WTC11 (cell line): ENCODE measurements around the gene SERPINB4. TPM values are rescaled to one million over a fixed set of nuclear protein-coding genes. Genes with fewer than 3 reads are reported as not detected.

ENCODE experiments used
- ATAC-seq: fragments of 200-7000 bp; cut with Tn5 transposase; 2 replicates; pipeline ENCODE4 v1.10.0; 2021; ENCODE audit warnings: mild to moderate bottlenecking, moderate library complexity
- CTCF ChIA-PET: fragments of 300-600 bp; sonication (Branson Sonifier 250); formaldehyde crosslinking; loops from one replicate; lab custom pipeline; 2021; ENCODE audit warnings: antibody characterized with exemption; lab: Charles Lee
- POLR2A ChIA-PET: fragments of 350-600 bp; sonication (Branson Sonifier 250); formaldehyde crosslinking; loops from one replicate; lab custom pipeline; 2021; ENCODE audit warnings: antibody characterized with exemption; lab: Charles Lee
- DNase-seq: peaks from one replicate; pipeline ENCODE4 v3.0.0; 2021; ENCODE audit warnings: low spot score
- H3K27ac Mint-ChIP-seq: 2 replicates; pipeline ENCODE4 v1.8.0; 2021; ENCODE audit warnings: mixed read lengths
- H3K27me3 Mint-ChIP-seq: 2 replicates; pipeline ENCODE4 v1.8.0; 2021; ENCODE audit warnings: low read depth, mild to moderate bottlenecking, moderate library complexity, mixed read lengths
- H3K36me3 Mint-ChIP-seq: 2 replicates; pipeline ENCODE4 v1.8.0; 2021; ENCODE audit warnings: mixed read lengths
- H3K4me1 Mint-ChIP-seq: 2 replicates; pipeline ENCODE4 v1.8.0; 2022; ENCODE audit warnings: mixed read lengths
- H3K4me3 Mint-ChIP-seq: 2 replicates; pipeline ENCODE4 v1.8.0; 2021; ENCODE audit warnings: mild to moderate bottlenecking, moderate library complexity, mixed read lengths
- H3K9me3 Mint-ChIP-seq: 2 replicates; pipeline ENCODE4 v1.8.0; 2021; ENCODE audit warnings: mixed read lengths
- ATF1 ChIP-seq: sonication (generic); formaldehyde crosslinking; IDR thresholded peaks from 2 replicates; pipeline ENCODE4 v1.8.1; 2023; ENCODE audit warnings: mild to moderate bottlenecking, moderate library complexity, missing genetic modification reagents
- CREM ChIP-seq: sonication (generic); formaldehyde crosslinking; IDR thresholded peaks from 2 replicates; pipeline ENCODE4 v1.8.1; 2022; ENCODE audit warnings: mild to moderate bottlenecking, missing genetic modification reagents, moderate library complexity
- E2F5 ChIP-seq: sonication (generic); formaldehyde crosslinking; IDR thresholded peaks from 2 replicates; pipeline ENCODE4 v1.8.1; 2022; ENCODE audit warnings: mild to moderate bottlenecking, moderate library complexity, missing genetic modification reagents
- ELF4 ChIP-seq: sonication (generic); formaldehyde crosslinking; IDR thresholded peaks from 2 replicates; pipeline ENCODE4 v1.8.1; 2022; ENCODE audit warnings: low read depth, mild to moderate bottlenecking, moderate library complexity, missing genetic modification reagents
- GRHL2 ChIP-seq: fragments of 250-450 bp; sonication (Bioruptor Pico); IDR thresholded peaks from 2 replicates; pipeline ENCODE4 v1.8.0; 2022; ENCODE audit warnings: mild to moderate bottlenecking, moderate library complexity; ENCODE audit not compliant: insufficient replicate concordance, severe bottlenecking
- IRF1 ChIP-seq: sonication (generic); formaldehyde crosslinking; IDR thresholded peaks from 2 replicates; pipeline ENCODE4 v1.8.0; 2023; ENCODE audit warnings: missing genetic modification reagents
- IRF2 ChIP-seq: sonication (generic); formaldehyde crosslinking; IDR thresholded peaks from 2 replicates; pipeline ENCODE4 v1.8.0; 2022; ENCODE audit warnings: low read depth, missing genetic modification reagents, borderline replicate concordance
- KAT7 ChIP-seq: sonication (generic); formaldehyde crosslinking; IDR thresholded peaks from 2 replicates; pipeline ENCODE4 v1.8.1; 2023; ENCODE audit warnings: missing genetic modification reagents, mild to moderate bottlenecking, borderline replicate concordance
- MYBL2 ChIP-seq: sonication (generic); formaldehyde crosslinking; IDR thresholded peaks from 2 replicates; pipeline ENCODE4 v1.8.1; 2023; ENCODE audit warnings: mild to moderate bottlenecking, moderate library complexity, missing genetic modification reagents
- NFYB ChIP-seq: sonication (generic); formaldehyde crosslinking; conservative IDR thresholded peaks from 2 replicates; pipeline ENCODE4 v1.8.0; 2022; ENCODE audit warnings: low read depth, missing genetic modification reagents
- RELA ChIP-seq: sonication (generic); formaldehyde crosslinking; IDR thresholded peaks from 2 replicates; pipeline ENCODE4 v1.8.1; 2022; ENCODE audit warnings: missing genetic modification reagents, mild to moderate bottlenecking, borderline replicate concordance
- SMAD4 ChIP-seq: sonication (generic); formaldehyde crosslinking; IDR thresholded peaks from 2 replicates; pipeline ENCODE4 v1.8.0; 2022; ENCODE audit warnings: mild to moderate bottlenecking, missing genetic modification reagents
- SOX15 ChIP-seq: fragments of 250-450 bp; sonication (Bioruptor Pico); IDR thresholded peaks from 2 replicates; pipeline ENCODE4 v1.9.0; 2021; ENCODE audit warnings: mild to moderate bottlenecking
- SP1 ChIP-seq: sonication (generic); formaldehyde crosslinking; conservative IDR thresholded peaks from 2 replicates; pipeline ENCODE4 v1.8.1; 2022; ENCODE audit warnings: missing genetic modification reagents
- TCF7 ChIP-seq: sonication (generic); formaldehyde crosslinking; IDR thresholded peaks from 2 replicates; pipeline ENCODE4 v1.8.0; 2022; ENCODE audit warnings: mild to moderate bottlenecking, low read depth, missing genetic modification reagents, moderate library complexity
- TEAD4 ChIP-seq: sonication (generic); formaldehyde crosslinking; IDR thresholded peaks from 2 replicates; pipeline ENCODE4 v1.8.0; 2022; ENCODE audit warnings: mild to moderate bottlenecking, missing genetic modification reagents
- ZNF121 ChIP-seq: sonication (generic); formaldehyde crosslinking; IDR thresholded peaks from 2 replicates; pipeline ENCODE4 v1.8.0; 2023; ENCODE audit warnings: missing genetic modification reagents
- ZNF396 ChIP-seq: fragments of 250-450 bp; sonication (Bioruptor Pico); IDR thresholded peaks from 2 replicates; pipeline ENCODE4 v1.8.0; 2021; ENCODE audit warnings: mild to moderate bottlenecking, moderate library complexity, borderline replicate concordance
- ZNF671 ChIP-seq: fragments of 250-450 bp; sonication (Bioruptor Pico); IDR thresholded peaks from 2 replicates; pipeline ENCODE4 v1.8.0; 2021; ENCODE audit warnings: mild to moderate bottlenecking
- total RNA-seq: library from RNA; stranded (reverse); gene quantifications from 3 replicates; pipeline ENCODE4 v1.2.3, GENCODE V29; 2021
- TF ChIP-seq, protein P1 (sequence below): sonication (generic); formaldehyde crosslinking; IDR thresholded peaks from 2 replicates; pipeline ENCODE4 v1.8.1; 2023; ENCODE audit warnings: mild to moderate bottlenecking, missing genetic modification reagents, borderline replicate concordance
- TF ChIP-seq, protein P2 (sequence below): sonication (generic); formaldehyde crosslinking; IDR thresholded peaks from 2 replicates; pipeline ENCODE4 v1.8.0; 2022; ENCODE audit warnings: missing genetic modification reagents
- TF ChIP-seq, protein P3 (sequence below): sonication (generic); formaldehyde crosslinking; IDR thresholded peaks from 2 replicates; pipeline ENCODE4 v1.8.1; 2023; ENCODE audit warnings: mild to moderate bottlenecking, missing genetic modification reagents, moderate library complexity

Gene SERPINB4
- total RNA-seq, 1 experiment from 2014 or later, result 1.3 TPM

DNA sequence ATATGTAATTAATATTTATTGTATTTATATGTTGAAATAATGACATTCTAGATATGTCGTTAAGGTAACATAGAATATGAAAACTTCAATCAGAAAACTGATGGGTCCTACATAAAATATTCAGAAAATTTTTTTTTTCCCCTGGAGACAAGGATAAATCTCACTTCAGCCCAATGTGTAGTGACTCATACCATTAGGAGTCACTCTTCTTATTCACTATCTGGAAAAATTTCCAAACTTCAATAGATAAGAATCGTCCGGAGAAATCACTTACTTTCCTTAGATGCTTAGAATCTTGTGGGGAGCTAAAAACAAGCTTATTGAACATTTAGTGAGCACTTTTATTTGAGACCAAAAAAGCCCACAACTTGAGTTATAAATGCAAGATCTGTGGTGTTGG is 52.3 kb downstream of the SERPINB4 start (continued):
- TF ChIP-seq, protein P1, sequence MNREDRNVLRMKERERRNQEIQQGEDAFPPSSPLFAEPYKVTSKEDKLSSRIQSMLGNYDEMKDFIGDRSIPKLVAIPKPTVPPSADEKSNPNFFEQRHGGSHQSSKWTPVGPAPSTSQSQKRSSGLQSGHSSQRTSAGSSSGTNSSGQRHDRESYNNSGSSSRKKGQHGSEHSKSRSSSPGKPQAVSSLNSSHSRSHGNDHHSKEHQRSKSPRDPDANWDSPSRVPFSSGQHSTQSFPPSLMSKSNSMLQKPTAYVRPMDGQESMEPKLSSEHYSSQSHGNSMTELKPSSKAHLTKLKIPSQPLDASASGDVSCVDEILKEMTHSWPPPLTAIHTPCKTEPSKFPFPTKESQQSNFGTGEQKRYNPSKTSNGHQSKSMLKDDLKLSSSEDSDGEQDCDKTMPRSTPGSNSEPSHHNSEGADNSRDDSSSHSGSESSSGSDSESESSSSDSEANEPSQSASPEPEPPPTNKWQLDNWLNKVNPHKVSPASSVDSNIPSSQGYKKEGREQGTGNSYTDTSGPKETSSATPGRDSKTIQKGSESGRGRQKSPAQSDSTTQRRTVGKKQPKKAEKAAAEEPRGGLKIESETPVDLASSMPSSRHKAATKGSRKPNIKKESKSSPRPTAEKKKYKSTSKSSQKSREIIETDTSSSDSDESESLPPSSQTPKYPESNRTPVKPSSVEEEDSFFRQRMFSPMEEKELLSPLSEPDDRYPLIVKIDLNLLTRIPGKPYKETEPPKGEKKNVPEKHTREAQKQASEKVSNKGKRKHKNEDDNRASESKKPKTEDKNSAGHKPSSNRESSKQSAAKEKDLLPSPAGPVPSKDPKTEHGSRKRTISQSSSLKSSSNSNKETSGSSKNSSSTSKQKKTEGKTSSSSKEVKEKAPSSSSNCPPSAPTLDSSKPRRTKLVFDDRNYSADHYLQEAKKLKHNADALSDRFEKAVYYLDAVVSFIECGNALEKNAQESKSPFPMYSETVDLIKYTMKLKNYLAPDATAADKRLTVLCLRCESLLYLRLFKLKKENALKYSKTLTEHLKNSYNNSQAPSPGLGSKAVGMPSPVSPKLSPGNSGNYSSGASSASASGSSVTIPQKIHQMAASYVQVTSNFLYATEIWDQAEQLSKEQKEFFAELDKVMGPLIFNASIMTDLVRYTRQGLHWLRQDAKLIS (CRISPR knock-in tag), result no peak
- TF ChIP-seq IRF1 (CRISPR knock-in tag) (no peak), SP1 (CRISPR knock-in tag) (no peak)

DNA sequence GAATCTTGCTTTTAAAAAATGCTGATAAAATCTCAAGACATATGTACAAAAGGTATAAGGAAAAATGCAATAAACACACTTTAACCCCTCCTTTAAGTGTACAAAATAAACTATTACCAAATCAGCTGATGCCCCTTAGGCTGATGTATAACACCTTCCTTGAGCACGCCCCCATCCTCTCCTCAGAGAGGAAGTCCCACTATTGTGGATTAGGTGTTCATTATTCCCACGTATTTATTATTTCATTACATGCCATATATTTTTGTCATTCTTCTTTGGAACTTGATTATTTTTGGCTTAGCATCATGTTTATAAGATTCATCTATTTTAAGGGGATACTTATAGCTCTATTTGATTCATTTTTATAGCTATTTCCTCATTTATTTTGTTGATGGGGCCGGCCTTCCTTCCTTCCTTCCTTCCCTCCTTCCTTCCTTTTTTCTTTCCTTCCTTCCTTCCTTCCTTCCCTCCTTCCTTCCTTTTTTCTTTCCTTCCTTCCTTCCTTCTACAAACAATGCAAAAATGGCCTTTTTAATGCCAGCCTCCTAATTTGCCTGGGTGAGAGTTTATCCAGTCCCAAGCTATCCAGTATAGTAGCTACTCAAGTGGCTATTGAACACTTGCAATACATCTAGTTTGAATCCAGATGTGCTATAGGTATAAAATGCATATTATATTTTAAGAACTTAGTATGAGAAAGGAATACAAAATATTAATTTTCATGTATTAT is 52.9 kb downstream of the SERPINB4 start:
- Mint-ChIP-seq H3K9me3 (no peaks in the 10 kb centered on the region), H3K27me3 (no peaks in the 10 kb centered on the region), H3K4me1 (peaks cover 4% of the 10 kb centered on the region), H3K4me3 (no peak overlapping the region), H3K27ac (no peak overlapping the region), H3K36me3 (no peaks in the 10 kb centered on the region)
- TF ChIP-seq, protein P2, sequence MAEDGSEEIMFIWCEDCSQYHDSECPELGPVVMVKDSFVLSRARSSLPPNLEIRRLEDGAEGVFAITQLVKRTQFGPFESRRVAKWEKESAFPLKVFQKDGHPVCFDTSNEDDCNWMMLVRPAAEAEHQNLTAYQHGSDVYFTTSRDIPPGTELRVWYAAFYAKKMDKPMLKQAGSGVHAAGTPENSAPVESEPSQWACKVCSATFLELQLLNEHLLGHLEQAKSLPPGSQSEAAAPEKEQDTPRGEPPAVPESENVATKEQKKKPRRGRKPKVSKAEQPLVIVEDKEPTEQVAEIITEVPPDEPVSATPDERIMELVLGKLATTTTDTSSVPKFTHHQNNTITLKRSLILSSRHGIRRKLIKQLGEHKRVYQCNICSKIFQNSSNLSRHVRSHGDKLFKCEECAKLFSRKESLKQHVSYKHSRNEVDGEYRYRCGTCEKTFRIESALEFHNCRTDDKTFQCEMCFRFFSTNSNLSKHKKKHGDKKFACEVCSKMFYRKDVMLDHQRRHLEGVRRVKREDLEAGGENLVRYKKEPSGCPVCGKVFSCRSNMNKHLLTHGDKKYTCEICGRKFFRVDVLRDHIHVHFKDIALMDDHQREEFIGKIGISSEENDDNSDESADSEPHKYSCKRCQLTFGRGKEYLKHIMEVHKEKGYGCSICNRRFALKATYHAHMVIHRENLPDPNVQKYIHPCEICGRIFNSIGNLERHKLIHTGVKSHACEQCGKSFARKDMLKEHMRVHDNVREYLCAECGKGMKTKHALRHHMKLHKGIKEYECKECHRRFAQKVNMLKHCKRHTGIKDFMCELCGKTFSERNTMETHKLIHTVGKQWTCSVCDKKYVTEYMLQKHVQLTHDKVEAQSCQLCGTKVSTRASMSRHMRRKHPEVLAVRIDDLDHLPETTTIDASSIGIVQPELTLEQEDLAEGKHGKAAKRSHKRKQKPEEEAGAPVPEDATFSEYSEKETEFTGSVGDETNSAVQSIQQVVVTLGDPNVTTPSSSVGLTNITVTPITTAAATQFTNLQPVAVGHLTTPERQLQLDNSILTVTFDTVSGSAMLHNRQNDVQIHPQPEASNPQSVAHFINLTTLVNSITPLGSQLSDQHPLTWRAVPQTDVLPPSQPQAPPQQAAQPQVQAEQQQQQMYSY (CRISPR knock-in tag), result no peak
- TF ChIP-seq RELA (CRISPR knock-in tag), result no peak
- TF ChIP-seq KAT7, result no peak
- TF ChIP-seq CREM, result no peak
- TF ChIP-seq SOX15 (CRISPR knock-in tag), result no peak
- TF ChIP-seq, protein P3, sequence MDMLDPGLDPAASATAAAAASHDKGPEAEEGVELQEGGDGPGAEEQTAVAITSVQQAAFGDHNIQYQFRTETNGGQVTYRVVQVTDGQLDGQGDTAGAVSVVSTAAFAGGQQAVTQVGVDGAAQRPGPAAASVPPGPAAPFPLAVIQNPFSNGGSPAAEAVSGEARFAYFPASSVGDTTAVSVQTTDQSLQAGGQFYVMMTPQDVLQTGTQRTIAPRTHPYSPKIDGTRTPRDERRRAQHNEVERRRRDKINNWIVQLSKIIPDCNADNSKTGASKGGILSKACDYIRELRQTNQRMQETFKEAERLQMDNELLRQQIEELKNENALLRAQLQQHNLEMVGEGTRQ (CRISPR knock-in tag), result no peak
- TF ChIP-seq, protein P1 (CRISPR knock-in tag), result no peak
- no peak for TF ChIP-seq IRF2 (CRISPR knock-in tag)
- TF ChIP-seq TEAD4, result no peak
- no peak for TF ChIP-seq ZNF671 (CRISPR knock-in tag)
- no peak for TF ChIP-seq GRHL2
- TF ChIP-seq E2F5 (CRISPR knock-in tag), result no peak
- TF ChIP-seq ATF1 (CRISPR knock-in tag), result no peak
- TF ChIP-seq ZNF121 (CRISPR knock-in tag), result no peak
- no peak for TF ChIP-seq ZNF396 (CRISPR knock-in tag)
- no peak for TF ChIP-seq SMAD4
- TF ChIP-seq NFYB, result no peak
- no peak for TF ChIP-seq TCF7 (CRISPR knock-in tag)
- TF ChIP-seq MYBL2 (CRISPR knock-in tag), result no peak
- no peak for TF ChIP-seq ELF4 (CRISPR knock-in tag)
- ATAC-seq, result no peak
- POLR2A ChIA-PET, result no interaction called here
- CTCF ChIA-PET, result no interaction called here
- DNase-seq, result no peak
